GM12874 (cell line): ENCODE results near the gene TGFBR2.

Experiments
- TF ChIP-seq, protein P1 (sequence below): IDR thresholded peaks from 2 replicates; pipeline ENCODE4 v1.5.1; 2011; ENCODE audit warnings: low read depth, mild to moderate bottlenecking, control low read depth, low read length, moderate library complexity; ENCODE audit not compliant: insufficient read depth

TGFBR2 gene

DNA sequence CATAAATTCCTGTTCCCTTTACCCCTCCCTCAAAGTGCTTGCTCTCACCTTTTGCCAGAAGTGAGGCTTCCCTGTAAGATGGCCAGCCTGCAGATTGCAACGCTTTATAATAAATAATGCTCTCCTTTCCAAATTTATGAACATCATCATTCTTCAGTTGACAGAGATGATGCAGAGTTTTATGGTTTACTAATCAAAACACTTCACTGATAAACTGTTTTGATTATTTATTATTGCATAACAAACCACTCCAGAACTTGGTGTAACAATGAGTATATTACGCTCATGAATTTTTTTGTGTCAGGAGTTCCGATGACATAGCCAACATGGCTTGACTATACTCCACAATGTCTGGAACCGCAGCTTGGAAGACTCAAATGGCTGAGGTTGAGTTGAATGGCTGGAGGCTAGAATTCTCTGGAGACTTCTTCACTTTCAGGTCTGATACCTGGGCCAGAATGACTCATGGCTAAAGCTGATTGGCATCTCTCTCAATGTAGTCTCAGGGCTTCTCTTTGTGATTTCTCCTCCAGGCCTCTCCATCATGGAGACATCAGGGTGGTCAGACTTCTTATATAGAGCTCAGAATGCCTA is 27.3 kb upstream of the TGFBR2 start:
- TF ChIP-seq, protein P1, sequence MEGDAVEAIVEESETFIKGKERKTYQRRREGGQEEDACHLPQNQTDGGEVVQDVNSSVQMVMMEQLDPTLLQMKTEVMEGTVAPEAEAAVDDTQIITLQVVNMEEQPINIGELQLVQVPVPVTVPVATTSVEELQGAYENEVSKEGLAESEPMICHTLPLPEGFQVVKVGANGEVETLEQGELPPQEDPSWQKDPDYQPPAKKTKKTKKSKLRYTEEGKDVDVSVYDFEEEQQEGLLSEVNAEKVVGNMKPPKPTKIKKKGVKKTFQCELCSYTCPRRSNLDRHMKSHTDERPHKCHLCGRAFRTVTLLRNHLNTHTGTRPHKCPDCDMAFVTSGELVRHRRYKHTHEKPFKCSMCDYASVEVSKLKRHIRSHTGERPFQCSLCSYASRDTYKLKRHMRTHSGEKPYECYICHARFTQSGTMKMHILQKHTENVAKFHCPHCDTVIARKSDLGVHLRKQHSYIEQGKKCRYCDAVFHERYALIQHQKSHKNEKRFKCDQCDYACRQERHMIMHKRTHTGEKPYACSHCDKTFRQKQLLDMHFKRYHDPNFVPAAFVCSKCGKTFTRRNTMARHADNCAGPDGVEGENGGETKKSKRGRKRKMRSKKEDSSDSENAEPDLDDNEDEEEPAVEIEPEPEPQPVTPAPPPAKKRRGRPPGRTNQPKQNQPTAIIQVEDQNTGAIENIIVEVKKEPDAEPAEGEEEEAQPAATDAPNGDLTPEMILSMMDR = no peak

DNA sequence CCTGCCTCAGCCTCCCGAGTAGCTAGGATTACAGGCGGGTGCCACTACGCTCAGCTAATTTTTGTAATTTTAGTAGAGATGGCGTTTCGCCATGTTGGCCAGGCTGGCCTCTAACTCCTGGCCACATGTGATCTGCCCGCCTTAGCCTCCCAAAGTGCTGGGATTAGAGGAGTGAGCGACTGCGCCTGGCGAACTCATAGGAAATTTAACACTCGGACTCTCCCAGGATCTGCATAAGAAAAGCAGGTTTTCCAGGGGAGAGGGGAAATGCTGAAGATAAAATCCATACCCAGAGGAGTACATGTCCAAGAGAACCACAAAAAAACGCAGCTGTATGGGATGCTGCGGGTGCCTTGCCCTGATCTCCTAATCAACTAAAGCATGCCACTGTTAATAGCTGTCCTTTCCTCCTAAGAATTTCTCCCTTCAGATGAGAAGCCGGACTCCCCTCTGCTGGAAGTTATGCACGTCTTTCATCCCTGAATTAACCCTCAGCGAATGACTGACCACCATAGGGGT is 25.3 kb upstream of the TGFBR2 start:
- TF ChIP-seq, protein P1 = no peak

DNA sequence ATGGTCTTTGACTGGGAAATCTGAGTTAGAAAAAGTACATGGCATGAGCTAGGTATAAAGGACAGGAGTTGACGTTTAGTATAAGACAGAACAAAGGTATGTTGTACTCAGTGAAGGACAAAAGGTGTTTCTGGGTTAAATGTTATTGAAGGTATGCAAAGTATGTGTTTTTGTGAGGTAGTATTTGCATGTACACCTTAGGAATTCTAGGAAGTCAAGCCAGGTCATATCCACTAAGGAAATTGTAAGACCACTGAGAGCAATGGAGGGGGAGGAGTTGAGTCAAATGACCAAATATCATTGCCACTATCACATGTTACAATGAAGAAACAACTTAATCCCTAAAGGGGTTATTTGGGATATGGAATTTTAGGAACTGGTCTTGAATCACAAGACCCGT is 24.4 kb upstream of the TGFBR2 start:
- TF ChIP-seq, protein P1 = no peak

DNA sequence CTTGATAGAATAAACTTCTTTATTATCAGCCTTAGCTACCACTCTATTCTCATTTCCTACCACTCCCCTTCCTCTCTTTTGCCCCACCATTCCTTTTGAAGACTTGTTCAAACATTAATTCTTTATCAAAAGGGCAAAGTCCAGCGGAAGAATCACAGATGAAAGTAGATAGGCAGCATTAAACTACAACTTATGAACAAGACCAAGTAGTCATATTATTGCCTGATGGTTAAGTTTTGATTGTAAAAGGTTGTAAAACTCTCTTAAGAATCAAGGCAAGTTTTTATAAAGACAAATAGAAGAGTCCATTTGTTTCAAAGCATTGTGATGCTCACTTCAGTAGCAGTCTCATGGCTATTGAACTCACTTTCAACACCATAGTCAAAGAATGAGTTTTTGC is 22.4 kb upstream of the TGFBR2 start:
- TF ChIP-seq, protein P1 = no peak

DNA sequence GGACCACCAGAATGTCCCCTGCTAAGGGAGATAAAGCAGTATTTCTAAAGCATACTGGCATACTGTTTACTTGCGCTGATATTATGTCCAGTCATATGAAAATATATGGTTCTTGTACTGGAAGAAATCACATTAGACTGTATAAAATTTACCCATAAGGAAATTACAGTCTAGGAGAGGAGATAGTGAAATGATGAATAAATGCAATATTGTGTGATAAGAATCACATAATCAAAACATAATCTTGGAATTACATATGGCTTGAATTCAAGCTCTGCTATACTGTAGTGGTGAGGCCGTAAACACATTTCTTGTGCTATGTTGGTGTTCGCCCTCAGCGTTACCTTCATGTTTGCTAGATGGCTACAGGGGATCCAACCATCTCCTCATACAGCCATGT is 20.7 kb upstream of the TGFBR2 start:
- TF ChIP-seq, protein P1 = no peak

DNA sequence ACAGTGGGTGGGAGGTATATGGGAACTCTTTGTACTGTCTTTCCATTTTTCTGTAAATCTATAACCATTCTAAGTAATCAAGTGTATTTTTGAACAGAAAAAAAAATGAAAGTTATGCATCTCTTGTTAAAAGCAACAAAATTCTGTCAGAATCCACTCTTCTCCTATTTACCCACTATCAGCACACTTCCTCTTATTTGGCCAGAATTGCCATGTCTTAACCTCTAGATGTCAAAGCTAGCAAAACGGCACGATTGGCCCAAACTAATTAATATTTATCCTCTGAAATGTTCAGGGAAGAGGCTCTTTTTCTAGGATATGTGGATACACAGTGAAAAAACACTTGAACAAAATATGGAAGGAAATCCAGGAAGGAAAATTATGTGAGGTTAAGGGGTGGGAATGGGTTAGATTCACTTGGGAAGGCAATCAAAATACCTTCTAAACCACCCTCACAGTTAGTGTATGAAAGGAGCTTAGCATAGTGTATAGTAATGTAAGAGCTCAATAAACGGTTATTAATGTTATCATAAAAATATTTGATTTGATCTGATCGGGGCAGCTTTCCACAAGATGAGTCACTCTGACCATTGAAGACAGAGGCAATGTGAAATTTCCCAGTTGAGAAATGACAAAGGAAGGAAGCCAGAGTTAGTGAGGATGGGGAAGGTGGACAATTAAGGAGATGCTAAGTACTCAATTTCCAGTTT is 20.1 kb upstream of the TGFBR2 start:
- TF ChIP-seq, protein P1 = no peak

DNA sequence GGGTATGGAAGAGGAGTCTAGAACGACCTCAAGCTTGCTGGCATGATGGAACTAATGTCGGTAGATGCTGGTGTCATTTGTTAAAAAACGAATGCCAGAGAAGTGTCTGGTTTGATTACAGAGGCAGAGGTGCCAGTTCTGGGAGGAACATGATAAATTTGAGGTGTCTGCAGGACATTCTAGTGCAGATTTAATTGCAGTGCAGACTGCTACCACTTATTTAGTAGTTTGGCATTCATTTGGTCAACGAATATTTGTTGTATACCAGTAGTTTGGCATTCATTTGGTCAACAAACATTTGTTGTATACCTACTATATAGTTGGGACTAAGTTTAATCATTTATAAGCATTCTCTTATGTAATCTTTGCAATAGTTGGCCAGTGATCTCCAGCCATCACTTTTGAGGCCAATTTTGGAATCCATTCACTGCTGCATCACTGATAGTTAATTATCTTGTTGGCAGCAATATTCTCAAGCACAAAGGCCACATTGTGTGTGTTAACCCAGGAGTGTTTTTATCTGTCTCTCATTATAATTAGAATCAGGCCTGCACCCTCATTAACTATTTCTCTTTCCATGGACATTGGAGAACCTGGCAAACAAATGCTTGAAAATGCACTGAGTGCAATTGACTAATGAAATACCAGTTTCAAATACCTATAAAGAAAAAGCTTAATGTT is 19.5 kb upstream of the TGFBR2 start:
- TF ChIP-seq, protein P1 = no peak
